Gastrocnemius medialis (tissue), 4 donors: ENCODE data around the gene CATSPERB.

Experiments used
- CTCF ChIP-seq, 5 experiments: fragments of 450-650 bp in 3 of 5; fragments of 200-600 bp in 2 of 5; sonication (generic) in 2 of 5; IDR thresholded peaks in 4 of 5; conservative IDR thresholded peaks in 1 of 5; 1 replicate in 4 of 5; 2 replicates in 1 of 5; pipeline ENCODE4 v1.5.1; 2016 to 2019; ENCODE audit warnings: antibody characterized with exemption in 5 of 5, mild to moderate bottlenecking in 3 of 5, moderate library complexity in 3 of 5
- POLR2A ChIP-seq, 2 donors: fragments of 450-650 bp; IDR thresholded peaks; one replicate each; pipeline ENCODE4 v1.6.1; 2017; ENCODE audit warnings: antibody characterized with exemption in 2 of 2, mild to moderate bottlenecking in 2 of 2, moderate library complexity in 2 of 2

GRCh38 chr14:91714805-91715204 lies 17.1 kb downstream of the CATSPERB start:
- no peak for TF ChIP-seq CTCF (IDR thresholded peaks at IDR 0.05 in 4 of 5, conservative IDR thresholded peaks at IDR 0.05 in 1 of 5)
- TF ChIP-seq POLR2A (IDR thresholded peaks at IDR 0.05): no peak
